HepG2 (cell line): Measurements from ENCODE around the gene BEGAIN. TPM values are rescaled to one million over a fixed set of nuclear protein-coding genes. Genes with fewer than 3 reads are reported as not detected.

Source experiments
- GFI1 ChIP-seq: sonication (generic); formaldehyde crosslinking; IDR thresholded peaks from 2 replicates; pipeline ENCODE4 v1.5.0; 2020; ENCODE audit warnings: missing genetic modification reagents, mild to moderate bottlenecking, borderline replicate concordance
- HOXD1 ChIP-seq: sonication (generic); formaldehyde crosslinking; IDR thresholded peaks from 2 replicates; pipeline ENCODE4 v1.5.0; 2020; ENCODE audit warnings: missing genetic modification reagents
- SNAI1 ChIP-seq: sonication (generic); formaldehyde crosslinking; IDR thresholded peaks from 2 replicates; pipeline ENCODE4 v1.5.0; 2020; ENCODE audit warnings: mild to moderate bottlenecking, missing genetic modification reagents, borderline replicate concordance
- TARDBP ChIP-seq: sonication (generic); formaldehyde crosslinking; IDR thresholded peaks from 2 replicates; pipeline ENCODE4 v1.8.0; 2022; ENCODE audit warnings: mild to moderate bottlenecking, missing genetic modification reagents
- ZBTB20 ChIP-seq: sonication (generic); formaldehyde crosslinking; IDR thresholded peaks from 2 replicates; pipeline ENCODE4 v1.8.1; 2023; ENCODE audit warnings: missing genetic modification reagents, low read depth, mild to moderate bottlenecking, borderline replicate concordance
- ZNF557 ChIP-seq: sonication (generic); formaldehyde crosslinking; IDR thresholded peaks from 2 replicates; pipeline ENCODE4 v1.4.0; 2020; ENCODE audit warnings: missing genetic modification reagents
- polyA plus RNA-seq, 8 experiments: library from polyadenylated mRNA; depleted of rRNA in 3 of 8; stranded (reverse) in 7 of 8; unstranded in 1 of 8; fragments of >200 nt; fragmentation: Illumina TruSeq in 4 of 8; extraction: Trizol in 4 of 8; gene quantifications; 2 replicates each; pipeline versions ENCODE4 v1.2.1 to v1.2.3, GENCODE V29; 2011 to 2016; ENCODE audit warnings: low read depth in 4 of 8, missing spikeins in 1 of 8, mixed read lengths in 1 of 8; ENCODE audit not compliant: insufficient read depth in 1 of 8
- total RNA-seq, 5 experiments: library from RNA; depleted of rRNA; stranded (reverse); fragments of >200 nt; fragmentation: Illumina TruSeq; extraction: Trizol; gene quantifications; 2 replicates each; pipeline ENCODE4 v1.2.3, GENCODE V29; 2016; ENCODE audit warnings: low read depth in 1 of 5
- TF ChIP-seq, protein P1 (sequence below): sonication (generic); formaldehyde crosslinking; IDR thresholded peaks from one replicate; pipeline ENCODE4 v1.5.1; 2020; ENCODE audit warnings: mild to moderate bottlenecking, missing genetic modification reagents; ENCODE audit errors: not compliant biosample characterization
- TF ChIP-seq, protein P2 (sequence below): sonication (generic); formaldehyde crosslinking; IDR thresholded peaks from 2 replicates; pipeline ENCODE4 v1.4.0; 2020; ENCODE audit warnings: missing genetic modification reagents
- TF ChIP-seq, protein P3 (sequence below): sonication (generic); formaldehyde crosslinking; IDR thresholded peaks from 2 replicates; pipeline ENCODE4 v1.8.0; 2022; ENCODE audit warnings: mild to moderate bottlenecking, missing genetic modification reagents, moderate library complexity
- TF ChIP-seq, protein P4 (sequence below): sonication (generic); formaldehyde crosslinking; IDR thresholded peaks from 2 replicates; pipeline ENCODE4 v1.9.0; 2021; ENCODE audit warnings: missing genetic modification reagents, borderline replicate concordance

The BEGAIN gene
- total and polyA plus RNA-seq, 2 of the 13 experiments (the other 11 are each of a cell fraction or from before 2014, with no cell fraction given) = not detected

DNA sequence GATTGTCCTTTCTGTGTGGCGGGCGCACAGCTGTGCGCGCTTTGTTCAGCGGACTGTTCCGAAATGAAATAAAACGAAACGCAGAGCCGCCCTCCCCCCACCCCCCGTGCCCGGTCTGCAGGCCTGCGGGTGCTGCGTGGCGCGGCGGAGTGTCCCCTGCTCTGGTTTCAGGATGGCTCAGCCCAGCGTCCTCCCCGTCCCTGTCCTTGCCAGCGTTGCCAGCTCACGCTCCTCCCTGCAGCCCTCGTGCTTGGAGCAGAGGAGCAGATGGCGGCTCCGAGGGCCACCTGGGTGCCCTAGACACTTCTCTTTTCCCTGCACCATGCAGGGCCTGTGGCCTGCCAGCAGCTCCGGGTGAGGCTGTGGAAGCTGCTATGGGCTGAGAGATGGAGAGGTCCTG lies 17.5 kb upstream of the BEGAIN start (continued):
- TF ChIP-seq, protein P1, sequence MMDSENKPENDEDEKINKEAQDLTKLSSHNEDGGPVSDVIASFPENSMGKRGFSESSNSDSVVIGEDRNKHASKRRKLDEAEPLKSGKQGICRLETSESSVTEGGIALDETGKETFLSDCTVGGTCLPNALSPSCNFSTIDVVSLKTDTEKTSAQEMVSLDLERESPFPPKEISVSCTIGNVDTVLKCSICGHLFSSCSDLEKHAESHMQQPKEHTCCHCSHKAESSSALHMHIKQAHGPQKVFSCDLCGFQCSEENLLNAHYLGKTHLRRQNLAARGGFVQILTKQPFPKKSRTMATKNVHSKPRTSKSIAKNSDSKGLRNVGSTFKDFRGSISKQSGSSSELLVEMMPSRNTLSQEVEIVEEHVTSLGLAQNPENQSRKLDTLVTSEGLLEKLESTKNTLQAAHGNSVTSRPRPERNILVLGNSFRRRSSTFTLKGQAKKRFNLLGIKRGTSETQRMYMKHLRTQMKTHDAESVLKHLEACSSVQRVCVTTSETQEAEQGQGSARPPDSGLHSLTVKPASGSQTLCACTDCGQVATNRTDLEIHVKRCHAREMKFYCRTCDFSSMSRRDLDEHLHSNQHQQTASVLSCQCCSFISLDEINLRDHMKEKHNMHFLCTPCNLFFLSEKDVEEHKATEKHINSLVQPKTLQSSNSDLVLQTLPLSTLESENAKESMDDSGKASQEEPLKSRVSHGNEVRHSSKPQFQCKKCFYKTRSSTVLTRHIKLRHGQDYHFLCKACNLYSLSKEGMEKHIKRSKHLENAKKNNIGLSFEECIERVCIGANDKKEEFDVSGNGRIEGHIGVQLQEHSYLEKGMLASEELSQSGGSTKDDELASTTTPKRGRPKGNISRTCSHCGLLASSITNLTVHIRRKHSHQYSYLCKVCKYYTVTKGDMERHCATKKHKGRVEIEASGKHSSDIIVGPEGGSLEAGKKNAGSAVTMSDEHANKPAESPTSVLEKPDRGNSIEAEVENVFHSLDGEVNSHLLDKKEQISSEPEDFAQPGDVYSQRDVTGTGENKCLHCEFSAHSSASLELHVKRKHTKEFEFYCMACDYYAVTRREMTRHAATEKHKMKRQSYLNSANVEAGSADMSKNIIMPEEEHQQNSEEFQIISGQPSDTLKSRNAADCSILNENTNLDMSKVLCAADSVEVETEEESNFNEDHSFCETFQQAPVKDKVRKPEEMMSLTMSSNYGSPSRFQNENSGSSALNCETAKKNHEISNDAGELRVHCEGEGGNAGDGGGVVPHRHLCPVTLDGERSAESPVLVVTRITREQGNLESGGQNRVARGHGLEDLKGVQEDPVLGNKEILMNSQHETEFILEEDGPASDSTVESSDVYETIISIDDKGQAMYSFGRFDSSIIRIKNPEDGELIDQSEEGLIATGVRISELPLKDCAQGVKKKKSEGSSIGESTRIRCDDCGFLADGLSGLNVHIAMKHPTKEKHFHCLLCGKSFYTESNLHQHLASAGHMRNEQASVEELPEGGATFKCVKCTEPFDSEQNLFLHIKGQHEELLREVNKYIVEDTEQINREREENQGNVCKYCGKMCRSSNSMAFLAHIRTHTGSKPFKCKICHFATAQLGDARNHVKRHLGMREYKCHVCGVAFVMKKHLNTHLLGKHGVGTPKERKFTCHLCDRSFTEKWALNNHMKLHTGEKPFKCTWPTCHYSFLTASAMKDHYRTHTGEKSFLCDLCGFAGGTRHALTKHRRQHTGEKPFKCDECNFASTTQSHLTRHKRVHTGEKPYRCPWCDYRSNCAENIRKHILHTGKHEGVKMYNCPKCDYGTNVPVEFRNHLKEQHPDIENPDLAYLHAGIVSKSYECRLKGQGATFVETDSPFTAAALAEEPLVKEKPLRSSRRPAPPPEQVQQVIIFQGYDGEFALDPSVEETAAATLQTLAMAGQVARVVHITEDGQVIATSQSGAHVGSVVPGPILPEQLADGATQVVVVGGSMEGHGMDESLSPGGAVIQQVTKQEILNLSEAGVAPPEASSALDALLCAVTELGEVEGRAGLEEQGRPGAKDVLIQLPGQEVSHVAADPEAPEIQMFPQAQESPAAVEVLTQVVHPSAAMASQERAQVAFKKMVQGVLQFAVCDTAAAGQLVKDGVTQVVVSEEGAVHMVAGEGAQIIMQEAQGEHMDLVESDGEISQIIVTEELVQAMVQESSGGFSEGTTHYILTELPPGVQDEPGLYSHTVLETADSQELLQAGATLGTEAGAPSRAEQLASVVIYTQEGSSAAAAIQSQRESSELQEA (CRISPR knock-in tag) = no peak
- TF ChIP-seq GFI1 (CRISPR knock-in tag) (no peak), HOXD1 (no peak), SNAI1 (no peak), TARDBP (CRISPR knock-in tag) (no peak), ZNF557 (CRISPR knock-in tag) (no peak), ZBTB20 (CRISPR knock-in tag) (no peak)
- TF ChIP-seq, protein P2, sequence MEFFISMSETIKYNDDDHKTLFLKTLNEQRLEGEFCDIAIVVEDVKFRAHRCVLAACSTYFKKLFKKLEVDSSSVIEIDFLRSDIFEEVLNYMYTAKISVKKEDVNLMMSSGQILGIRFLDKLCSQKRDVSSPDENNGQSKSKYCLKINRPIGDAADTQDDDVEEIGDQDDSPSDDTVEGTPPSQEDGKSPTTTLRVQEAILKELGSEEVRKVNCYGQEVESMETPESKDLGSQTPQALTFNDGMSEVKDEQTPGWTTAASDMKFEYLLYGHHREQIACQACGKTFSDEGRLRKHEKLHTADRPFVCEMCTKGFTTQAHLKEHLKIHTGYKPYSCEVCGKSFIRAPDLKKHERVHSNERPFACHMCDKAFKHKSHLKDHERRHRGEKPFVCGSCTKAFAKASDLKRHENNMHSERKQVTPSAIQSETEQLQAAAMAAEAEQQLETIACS (CRISPR knock-in tag) = no peak
- TF ChIP-seq, protein P3, sequence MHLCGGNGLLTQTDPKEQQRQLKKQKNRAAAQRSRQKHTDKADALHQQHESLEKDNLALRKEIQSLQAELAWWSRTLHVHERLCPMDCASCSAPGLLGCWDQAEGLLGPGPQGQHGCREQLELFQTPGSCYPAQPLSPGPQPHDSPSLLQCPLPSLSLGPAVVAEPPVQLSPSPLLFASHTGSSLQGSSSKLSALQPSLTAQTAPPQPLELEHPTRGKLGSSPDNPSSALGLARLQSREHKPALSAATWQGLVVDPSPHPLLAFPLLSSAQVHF (CRISPR knock-in tag) = no peak
- TF ChIP-seq, protein P4, sequence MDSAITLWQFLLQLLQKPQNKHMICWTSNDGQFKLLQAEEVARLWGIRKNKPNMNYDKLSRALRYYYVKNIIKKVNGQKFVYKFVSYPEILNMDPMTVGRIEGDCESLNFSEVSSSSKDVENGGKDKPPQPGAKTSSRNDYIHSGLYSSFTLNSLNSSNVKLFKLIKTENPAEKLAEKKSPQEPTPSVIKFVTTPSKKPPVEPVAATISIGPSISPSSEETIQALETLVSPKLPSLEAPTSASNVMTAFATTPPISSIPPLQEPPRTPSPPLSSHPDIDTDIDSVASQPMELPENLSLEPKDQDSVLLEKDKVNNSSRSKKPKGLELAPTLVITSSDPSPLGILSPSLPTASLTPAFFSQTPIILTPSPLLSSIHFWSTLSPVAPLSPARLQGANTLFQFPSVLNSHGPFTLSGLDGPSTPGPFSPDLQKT = no peak
